Activated CD8-positive, alpha-beta memory T cell treated with anti-CD3 and anti-CD28 coated beads for 36 hours (primary cell): ENCODE results near the gene MAN1A1. TPM values are rescaled to one million over a fixed set of nuclear protein-coding genes. Genes with fewer than 3 reads are reported as not detected.
"Not testable (repeated sequence)": the region's sequence is repeated elsewhere in the genome, so short reads cannot be mapped to it uniquely, and the experiment has no call there.

Experiments used
- CTCF ChIA-PET: fragments of 350-600 bp; sonication (Branson Sonifier 250); formaldehyde crosslinking; loops from one replicate; lab custom pipeline; 2021; ENCODE audit warnings: antibody characterized with exemption; lab: Charles Lee
- POLR2A ChIA-PET: fragments of 350-600 bp; sonication (Branson Sonifier 250); formaldehyde crosslinking; loops from one replicate; lab custom pipeline; 2021; ENCODE audit warnings: antibody characterized with exemption; lab: Charles Lee
- total RNA-seq, 2 experiments: library from RNA; stranded (reverse); gene quantifications; one replicate each; pipeline ENCODE4 v1.2.3, GENCODE V29; 2021

MAN1A1 gene
- total RNA-seq = 10 to 100 TPM; 37.3 to 39.9 TPM

GRCh38 chr6:119349361-119350201 lies at the start of gene MAN1A1:
Gene MAN1A1, minus strand, starts transcription at chr6:119349761. Its CDS starts 696 bp downstream, at chr6:119349065.
- POLR2A ChIA-PET = interaction anchor here (0.8 to 1.2 kb wide), 6 partner anchors 8 to 656 kb away, joined by 3 to 10 read pairs (median 3); no protein-coding TSS in a partner anchor
- CTCF ChIA-PET = interaction anchor here (0.7 to 1.2 kb wide), 5 partner anchors 8 to 114 kb away, joined by 3 to 4 read pairs (median 4); no protein-coding TSS in a partner anchor

DNA sequence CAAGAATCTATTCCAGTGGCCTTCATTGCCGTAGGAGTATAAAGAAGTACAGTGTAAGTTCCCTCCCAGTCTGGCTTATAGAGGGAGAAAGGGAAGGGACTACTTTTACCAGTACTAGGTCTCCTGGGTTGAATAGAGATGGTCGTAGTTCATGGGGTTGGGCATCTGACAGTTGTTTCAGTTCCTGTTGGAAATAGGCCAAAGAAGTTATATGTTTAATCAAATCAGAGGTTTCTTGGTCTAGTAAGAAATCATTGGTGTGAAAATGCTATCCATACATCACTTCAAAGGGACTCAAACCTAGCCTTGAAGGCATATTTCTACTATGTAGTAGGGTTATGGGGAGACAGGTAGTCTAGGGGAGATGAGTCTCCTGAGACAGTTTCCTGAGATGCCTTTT lies 45.6 kb upstream of the MAN1A1 start:
- CTCF ChIA-PET = no interaction called here
- POLR2A ChIA-PET = no interaction called here

GRCh38 chr6:119390247-119390793 lies 40.8 kb upstream of the MAN1A1 start:
- POLR2A ChIA-PET = no interaction called here

GRCh38 chr6:119385994-119386393 lies 36.4 kb upstream of the MAN1A1 start:
- POLR2A ChIA-PET = no interaction called here
- CTCF ChIA-PET = no interaction called here

More at GRCh38 chr6:119390247-119390793, 40.8 kb upstream of the MAN1A1 start:
- CTCF ChIA-PET = no interaction called here

GRCh38 chr6:119384444-119384843 lies 34.9 kb upstream of the MAN1A1 start:
- ChIA-PET POLR2A (no interaction called here), CTCF (no interaction called here)

- CTCF ChIA-PET = no interaction called here
- POLR2A ChIA-PET = interaction anchor here (0.6 kb wide), 1 partner anchor 80 kb away, joined by 4 read pairs; no protein-coding TSS in a partner anchor
Observed at GRCh38 chr6:119379809-119380208, 30.2 kb upstream of the MAN1A1 start.

- POLR2A ChIA-PET, CTCF ChIA-PET: not testable (repeated sequence)
Observed at GRCh38 chr6:119377043-119377442, 27.5 kb upstream of the MAN1A1 start.

GRCh38 chr6:119370080-119370479 lies 20.5 kb upstream of the MAN1A1 start:
- CTCF ChIA-PET = interaction anchor here (0.6 kb wide), 1 partner anchor 119 kb away, joined by 3 read pairs; no protein-coding TSS in a partner anchor
- POLR2A ChIA-PET = no interaction called here

DNA sequence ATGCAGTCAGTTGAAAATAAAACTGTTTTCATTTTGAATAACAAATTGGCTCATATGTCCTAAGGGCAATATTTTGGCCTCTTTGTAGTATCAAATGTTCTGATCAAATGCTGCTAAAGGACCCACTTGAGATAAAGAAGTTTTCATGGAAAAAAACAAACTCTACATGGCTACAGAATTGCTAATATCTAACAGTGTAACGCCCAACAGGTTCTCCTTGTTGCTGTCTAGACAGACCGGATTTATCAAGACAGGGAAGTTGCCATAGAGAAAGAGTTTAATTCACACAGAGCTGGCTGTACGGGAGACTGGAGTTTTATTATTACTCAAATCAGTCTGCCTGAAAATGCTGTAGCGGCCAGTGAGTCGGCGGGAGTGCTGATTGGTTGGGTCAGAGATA lies 19.4 kb upstream of the MAN1A1 start:
- POLR2A ChIA-PET = no interaction called here
- CTCF ChIA-PET = no interaction called here

GRCh38 chr6:119361209-119361608 lies 11.6 kb upstream of the MAN1A1 start:
- ChIA-PET POLR2A (no interaction called here), CTCF (no interaction called here)

- ChIA-PET POLR2A (no interaction called here), CTCF (no interaction called here)
Observed at GRCh38 chr6:119360262-119360915, 10.8 kb upstream of the MAN1A1 start.

GRCh38 chr6:119355890-119356289 lies 6.3 kb upstream of the MAN1A1 start:
- ChIA-PET CTCF (no interaction called here), POLR2A (no interaction called here)

DNA sequence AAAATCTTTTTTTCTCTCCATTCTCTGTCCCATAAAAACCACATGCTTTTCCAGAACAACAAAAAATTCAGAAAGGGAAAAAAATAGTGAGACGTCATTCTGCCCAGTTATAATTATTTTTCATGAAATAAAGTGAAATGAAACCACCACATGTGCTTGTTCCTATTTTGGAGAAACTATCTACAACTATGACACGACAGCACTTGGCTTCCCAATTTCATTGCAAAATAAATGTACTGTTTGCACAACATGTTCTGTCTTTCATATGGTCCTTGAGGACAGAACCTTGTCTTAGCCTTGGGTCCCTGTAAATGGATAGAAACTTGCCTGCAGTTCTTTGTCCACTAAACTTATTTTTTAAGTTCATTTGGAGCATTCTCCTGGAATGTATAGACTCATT lies 5.6 kb upstream of the MAN1A1 start:
- POLR2A ChIA-PET = no interaction called here
- CTCF ChIA-PET = no interaction called here

GRCh38 chr6:119353696-119354095 lies 4.1 kb upstream of the MAN1A1 start:
- CTCF ChIA-PET = interaction anchor here (0.8 kb wide), 1 partner anchor 216 kb away, joined by 3 read pairs; no protein-coding TSS in a partner anchor
- POLR2A ChIA-PET = no interaction called here

DNA sequence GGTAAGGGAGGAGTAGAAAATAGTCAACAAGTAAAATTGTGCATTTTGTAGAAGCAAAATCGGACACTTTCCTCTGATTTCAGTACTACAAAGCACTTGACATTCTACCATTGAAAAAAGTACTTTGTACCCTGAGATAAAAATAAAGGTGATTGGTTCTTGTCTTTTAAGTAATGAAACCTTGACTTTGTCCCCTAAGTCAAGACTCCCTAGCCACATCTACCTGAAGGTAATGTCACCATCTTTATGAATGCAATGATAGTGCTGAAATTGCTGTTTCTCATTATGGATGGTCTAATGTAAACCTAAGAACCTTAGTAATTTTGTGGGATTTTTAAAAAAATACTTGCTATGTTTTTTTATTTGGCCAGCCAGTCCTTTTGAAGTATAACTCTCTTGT lies 2.4 kb upstream of the MAN1A1 start:
- POLR2A ChIA-PET = no interaction called here
- CTCF ChIA-PET = no interaction called here

DNA sequence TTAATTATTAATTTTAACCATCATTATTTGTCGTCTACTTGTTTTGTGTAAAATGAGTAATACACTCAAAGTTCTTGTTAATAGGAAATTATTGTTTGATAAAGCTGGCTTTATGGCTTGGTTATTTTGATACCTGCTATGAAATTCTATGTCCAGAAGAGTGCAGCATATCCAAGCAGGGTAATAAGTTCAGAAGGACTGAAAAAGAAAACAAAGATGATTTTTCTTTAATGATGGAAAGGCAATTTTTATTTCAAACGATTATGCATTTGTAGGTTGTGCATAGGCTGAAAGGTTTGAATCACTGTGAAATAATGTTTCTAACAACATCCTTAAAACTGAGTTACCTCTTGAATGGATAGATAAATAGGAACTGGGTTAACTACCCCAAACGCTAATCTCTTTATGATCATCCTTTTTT lies 1.4 kb upstream of the MAN1A1 start:
- POLR2A ChIA-PET = interaction anchor here (0.7 to 1.2 kb wide), 8 partner anchors 10 to 345 kb away, joined by 3 to 10 read pairs (median 3); no protein-coding TSS in a partner anchor
- CTCF ChIA-PET = interaction anchor here (1.0 to 1.4 kb wide), 5 partner anchors 15 to 203 kb away, joined by 3 to 6 read pairs (median 4); no protein-coding TSS in a partner anchor

- ChIA-PET POLR2A (interaction anchor here (0.7 to 1.2 kb wide), 9 partner anchors 9 to 655 kb away, joined by 3 to 10 read pairs (median 3); no protein-coding TSS in a partner anchor), CTCF (interaction anchor here (0.7 to 1.4 kb wide), 7 partner anchors 9 to 202 kb away, joined by 3 to 6 read pairs (median 4); no protein-coding TSS in a partner anchor)
Observed at GRCh38 chr6:119350202-119350951, 816 bp upstream of the MAN1A1 start.

DNA sequence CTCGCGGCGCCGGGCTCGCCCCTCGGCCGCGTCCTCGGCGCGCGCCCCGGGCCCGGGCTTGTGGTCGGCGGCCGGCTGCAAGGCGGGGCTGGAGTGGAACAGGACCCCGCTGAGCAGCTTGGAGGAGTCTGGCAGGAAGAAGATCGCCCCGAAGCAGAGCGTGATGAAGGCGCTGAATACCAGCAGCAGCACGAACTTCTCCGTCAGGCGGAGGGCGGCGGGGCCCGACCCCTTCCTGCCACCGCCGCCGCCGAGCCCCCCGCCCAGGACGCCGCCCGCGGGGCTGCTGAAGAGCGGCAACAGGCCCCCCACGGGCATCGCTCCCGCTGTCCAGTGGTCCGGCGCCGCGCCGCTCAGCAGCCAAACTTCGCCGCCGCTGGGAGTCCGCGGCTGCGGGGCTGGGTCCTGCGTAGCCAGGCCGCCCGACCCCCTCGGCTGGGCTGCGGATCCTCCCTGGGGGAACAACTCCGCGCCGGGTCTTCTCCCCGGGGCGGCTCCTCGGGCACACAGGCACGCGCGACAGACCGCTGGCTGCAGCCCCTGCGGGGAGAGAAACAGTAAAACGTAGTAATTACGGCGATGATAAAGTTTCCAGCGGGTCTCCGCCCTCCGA lies 707 bp downstream of the MAN1A1 start:
- ChIA-PET CTCF (interaction anchor here (1.1 kb wide), 1 partner anchor 15 kb away, joined by 3 read pairs; no protein-coding TSS in a partner anchor), POLR2A (interaction anchor here (1.9 to 2.4 kb wide), 2 partner anchors 12 to 35 kb away, joined by 7 to 12 read pairs; no protein-coding TSS in a partner anchor)
